MM.1S (cell line): ENCODE data around the gene RNF32.

Experiments used
- CTCF ChIP-seq: fragments of 300-600 bp; sonication (generic); IDR thresholded peaks from 2 replicates; pipeline ENCODE4 v1.5.1; 2016; ENCODE audit warnings: antibody characterized with exemption, low read length, mixed read lengths
- EZH2 ChIP-seq: fragments of 300-600 bp; sonication (generic); optimal IDR thresholded peaks from 2 replicates; pipeline ENCODE3; 2017; ENCODE audit warnings: low read depth, mild to moderate bottlenecking, antibody characterized with exemption, low read length, mixed read lengths

GRCh38 chr7:156617215-156617614 is 23.4 kb upstream of the RNF32 start:
- no peak for TF ChIP-seq CTCF
- TF ChIP-seq EZH2: no peak
